Stimulated activated CD8-positive, alpha-beta memory T cell treated with anti-CD3 and anti-CD28 coated beads, Interleukin-15, amount 100 ng/mL, for 48 hours (primary cell): Measurements from ENCODE around the gene ICAM4.
"Not testable (repeated sequence)": the region's sequence is repeated elsewhere in the genome, so short reads cannot be mapped to it uniquely, and the experiment has no call there.

Experiments
- DNase-seq, 2 donors: peaks; one replicate each; pipeline ENCODE4 v3.0.0-alpha.2; 2020; ENCODE audit warnings: low read depth in 2 of 2

Gene ICAM4

DNA sequence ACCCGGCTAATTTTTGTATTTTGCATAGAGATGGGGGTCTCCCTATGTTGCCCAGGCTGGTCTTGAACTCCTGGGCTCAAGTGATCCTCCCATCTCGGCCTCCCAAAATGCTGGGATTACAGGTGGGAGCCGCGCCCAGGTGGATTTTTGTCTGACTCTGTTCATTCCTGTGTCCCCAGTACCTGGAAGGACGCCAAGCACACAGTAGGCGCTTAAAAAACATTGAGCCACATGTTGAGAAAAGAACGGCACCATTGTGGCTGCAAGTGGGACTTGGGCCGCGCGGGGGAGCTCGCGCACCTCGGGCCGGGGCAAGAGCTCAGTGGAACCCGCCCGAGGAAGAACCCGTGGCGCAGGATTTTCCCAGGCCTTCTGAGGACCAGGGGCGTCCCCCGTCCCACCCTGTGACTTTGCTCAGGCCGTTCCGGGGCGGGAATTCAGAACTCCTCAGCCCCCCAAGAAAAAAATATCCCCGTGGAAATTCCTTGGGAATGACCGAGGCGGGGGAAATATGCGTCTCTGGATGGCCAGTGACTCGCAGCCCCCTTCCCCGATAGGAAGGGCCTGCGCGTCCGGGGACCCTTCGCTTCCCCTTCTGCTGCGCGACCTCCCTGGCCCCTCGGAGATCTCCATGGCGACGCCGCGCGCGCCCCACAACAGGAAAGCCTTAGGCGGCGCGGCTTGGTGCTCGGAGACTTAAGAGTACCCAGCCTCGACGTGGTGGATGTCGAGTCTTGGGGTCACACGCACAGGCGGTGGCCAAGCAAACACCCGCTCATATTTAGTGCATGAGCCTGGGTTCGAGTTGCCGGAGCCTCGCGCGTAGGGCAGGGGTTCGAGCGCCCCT, 17.2 kb upstream of the ICAM4 start:
- DNase-seq, result peak; percentile 76 to 81

DNA sequence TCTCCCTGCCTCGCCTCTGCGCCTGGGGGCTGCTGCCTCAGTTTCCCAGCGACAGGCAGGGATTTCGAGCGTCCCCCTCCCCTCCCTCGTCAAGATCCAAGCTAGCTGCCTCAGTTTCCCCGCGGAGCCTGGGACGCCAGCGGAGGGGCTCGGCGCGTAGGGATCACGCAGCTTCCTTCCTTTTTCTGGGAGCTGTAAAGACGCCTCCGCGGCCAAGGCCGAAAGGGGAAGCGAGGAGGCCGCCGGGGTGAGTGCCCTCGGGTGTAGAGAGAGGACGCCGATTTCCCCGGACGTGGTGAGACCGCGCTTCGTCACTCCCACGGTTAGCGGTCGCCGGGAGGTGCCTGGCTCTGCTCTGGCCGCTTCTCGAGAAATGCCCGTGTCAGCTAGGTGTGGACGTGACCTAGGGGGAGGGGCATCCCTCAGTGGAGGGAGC, 16.6 kb upstream of the ICAM4 start:
- DNase-seq, result peak; percentile 83

GRCh38 chr19:10270616-10271394, 15.9 kb upstream of the ICAM4 start, which contains the start of gene ICAM1:
Gene ICAM1, plus strand, starts transcription at chr19:10271120. Its CDS starts 40 bp downstream, at chr19:10271160.
- DNase-seq, result peak; percentile 76 to 77

GRCh38 chr19:10271543-10272086, 15.1 kb upstream of the ICAM4 start:
- DNase-seq, result no peak

DNA sequence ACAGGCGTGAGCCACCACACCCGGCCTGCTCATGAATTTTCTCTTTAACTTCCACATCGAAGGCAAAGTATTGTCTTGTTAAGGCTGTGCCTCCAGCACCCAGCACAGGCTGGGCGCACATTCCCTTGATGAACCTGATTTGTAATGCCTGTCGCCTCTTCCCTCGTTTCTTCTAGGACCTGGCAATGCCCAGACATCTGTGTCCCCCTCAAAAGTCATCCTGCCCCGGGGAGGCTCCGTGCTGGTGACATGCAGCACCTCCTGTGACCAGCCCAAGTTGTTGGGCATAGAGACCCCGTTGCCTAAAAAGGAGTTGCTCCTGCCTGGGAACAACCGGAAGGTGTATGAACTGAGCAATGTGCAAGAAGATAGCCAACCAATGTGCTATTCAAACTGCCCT, 12.2 kb upstream of the ICAM4 start:
- no peak for DNase-seq

- DNase-seq, result no peak
Observed at GRCh38 chr19:10277795-10278589, 8.8 kb upstream of the ICAM4 start.

GRCh38 chr19:10278935-10279334, 7.8 kb upstream of the ICAM4 start:
- no peak for DNase-seq

- DNase-seq, result no peak
Observed at GRCh38 chr19:10279737-10280442, 6.9 kb upstream of the ICAM4 start.

- not testable (repeated sequence) for DNase-seq
Observed at GRCh38 chr19:10282043-10282442, 4.7 kb upstream of the ICAM4 start.

GRCh38 chr19:10283301-10284064, 3.3 kb upstream of the ICAM4 start:
- no peak for DNase-seq

DNA sequence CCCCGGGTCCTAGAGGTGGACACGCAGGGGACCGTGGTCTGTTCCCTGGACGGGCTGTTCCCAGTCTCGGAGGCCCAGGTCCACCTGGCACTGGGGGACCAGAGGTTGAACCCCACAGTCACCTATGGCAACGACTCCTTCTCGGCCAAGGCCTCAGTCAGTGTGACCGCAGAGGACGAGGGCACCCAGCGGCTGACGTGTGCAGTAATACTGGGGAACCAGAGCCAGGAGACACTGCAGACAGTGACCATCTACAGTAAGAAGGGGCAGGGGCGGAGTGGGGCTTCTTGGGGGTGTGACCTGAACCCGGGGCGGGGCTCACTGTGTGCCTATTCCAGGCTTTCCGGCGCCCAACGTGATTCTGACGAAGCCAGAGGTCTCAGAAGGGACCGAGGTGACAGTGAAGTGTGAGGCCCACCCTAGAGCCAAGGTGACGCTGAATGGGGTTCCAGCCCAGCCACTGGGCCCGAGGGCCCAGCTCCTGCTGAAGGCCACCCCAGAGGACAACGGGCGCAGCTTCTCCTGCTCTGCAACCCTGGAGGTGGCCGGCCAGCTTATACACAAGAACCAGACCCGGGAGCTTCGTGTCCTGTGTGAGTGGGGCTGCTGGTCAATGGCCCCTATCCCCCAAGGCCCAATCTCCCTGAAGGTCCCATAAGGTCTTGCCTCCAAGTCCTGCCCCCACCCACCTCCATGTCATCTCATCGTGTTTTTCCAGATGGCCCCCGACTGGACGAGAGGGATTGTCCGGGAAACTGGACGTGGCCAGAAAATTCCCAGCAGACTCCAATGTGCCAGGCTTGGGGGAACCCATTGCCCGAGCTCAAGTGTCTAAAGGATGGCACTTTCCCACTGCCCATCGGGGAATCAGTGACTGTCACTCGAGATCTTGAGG, 2.4 kb upstream of the ICAM4 start:
- no peak for DNase-seq

- no peak for DNase-seq
Observed at GRCh38 chr19:10284960-10285278, 1.8 kb upstream of the ICAM4 start.

DNA sequence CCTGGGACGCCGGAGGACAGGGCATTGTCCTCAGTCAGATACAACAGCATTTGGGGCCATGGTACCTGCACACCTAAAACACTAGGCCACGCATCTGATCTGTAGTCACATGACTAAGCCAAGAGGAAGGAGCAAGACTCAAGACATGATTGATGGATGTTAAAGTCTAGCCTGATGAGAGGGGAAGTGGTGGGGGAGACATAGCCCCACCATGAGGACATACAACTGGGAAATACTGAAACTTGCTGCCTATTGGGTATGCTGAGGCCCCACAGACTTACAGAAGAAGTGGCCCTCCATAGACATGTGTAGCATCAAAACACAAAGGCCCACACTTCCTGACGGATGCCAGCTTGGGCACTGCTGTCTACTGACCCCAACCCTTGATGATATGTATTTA, 1.4 kb upstream of the ICAM4 start:
- no peak for DNase-seq

DNA sequence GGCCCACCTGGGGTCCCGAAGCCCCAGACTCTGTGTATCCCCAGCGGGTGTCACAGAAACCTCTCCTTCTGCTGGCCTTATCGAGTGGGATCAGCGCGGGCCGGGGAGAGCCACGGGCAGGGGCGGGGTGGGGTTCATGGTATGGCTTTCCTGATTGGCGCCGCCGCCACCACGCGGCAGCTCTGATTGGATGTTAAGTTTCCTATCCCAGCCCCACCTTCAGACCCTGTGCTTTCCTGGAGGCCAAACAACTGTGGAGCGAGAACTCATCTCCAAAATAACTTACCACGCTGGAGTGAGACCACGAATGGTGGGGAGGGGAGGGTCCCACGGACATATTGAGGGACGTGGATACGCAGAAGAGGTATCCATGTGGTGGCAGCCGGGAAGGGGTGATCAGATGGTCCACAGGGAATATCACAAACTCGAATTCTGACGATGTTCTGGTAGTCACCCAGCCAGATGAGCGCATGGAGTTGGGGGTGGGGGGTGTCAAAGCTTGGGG, 2.0 kb downstream of the ICAM4 start:
- DNase-seq, result no peak

DNA sequence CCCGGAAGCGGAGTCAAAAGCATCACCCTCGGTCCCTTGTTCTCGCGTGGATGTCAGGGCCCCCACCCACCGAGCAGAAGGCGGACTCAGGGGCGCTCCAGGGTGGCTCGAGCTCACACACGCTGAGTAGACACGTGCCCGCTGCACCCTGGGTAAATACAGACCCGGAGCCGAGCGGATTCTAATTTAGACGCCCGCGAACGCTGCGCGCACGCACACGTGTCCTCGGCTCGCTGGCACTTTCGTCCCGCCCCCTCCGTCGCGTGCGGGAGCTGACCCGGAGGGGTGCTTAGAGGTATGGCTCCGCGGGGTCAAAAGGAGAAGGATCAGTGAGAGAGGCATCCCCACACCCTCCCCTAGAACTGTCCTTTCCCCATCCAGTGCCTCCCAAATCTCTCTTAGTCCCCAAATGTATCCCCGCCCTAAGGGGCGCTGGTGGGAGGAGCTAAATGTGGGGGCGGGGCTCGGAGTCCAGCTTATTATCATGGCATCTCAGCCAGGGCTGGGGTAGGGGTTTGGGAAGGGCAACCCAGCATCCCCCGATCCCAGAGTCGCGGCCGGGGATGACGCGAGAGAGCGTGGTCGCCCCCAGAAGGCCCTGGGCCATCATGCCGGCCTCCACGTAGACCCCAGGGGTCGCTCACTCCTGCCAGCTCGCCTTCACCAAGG, 2.5 kb downstream of the ICAM4 start:
- peak in 1 of 2 donors; percentile 64 for DNase-seq

DNA sequence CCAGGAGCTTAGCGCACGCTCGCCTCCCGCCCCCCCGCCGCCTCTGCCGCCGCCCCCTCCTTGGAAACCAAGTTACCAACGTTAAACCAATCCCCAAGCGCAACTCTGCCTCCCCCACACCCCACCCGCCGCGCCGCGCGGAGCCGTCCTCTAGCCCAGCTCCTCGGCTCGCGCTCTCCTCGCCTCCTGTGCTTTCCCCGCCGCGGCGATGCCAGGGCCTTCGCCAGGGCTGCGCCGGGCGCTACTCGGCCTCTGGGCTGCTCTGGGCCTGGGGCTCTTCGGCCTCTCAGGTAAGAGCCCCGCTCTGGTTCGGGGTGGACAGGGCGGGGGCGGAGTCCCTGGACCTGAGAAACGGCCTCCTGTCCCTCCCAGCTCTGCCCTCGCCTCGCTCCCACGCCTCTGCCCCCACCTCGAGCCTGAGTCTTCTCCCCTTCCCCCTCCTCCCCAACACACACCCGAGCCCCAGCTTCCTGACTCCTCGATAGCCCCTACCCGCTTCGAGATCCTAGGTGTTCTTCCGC, 3.1 kb downstream of the ICAM4 start, which contains the start of gene ICAM5:
Gene ICAM5 (plus strand): TSS at position 117 of the 521 bp plus-strand sequence. CDS start 92 bp downstream, at position 209.
- DNase-seq, result no peak

DNA sequence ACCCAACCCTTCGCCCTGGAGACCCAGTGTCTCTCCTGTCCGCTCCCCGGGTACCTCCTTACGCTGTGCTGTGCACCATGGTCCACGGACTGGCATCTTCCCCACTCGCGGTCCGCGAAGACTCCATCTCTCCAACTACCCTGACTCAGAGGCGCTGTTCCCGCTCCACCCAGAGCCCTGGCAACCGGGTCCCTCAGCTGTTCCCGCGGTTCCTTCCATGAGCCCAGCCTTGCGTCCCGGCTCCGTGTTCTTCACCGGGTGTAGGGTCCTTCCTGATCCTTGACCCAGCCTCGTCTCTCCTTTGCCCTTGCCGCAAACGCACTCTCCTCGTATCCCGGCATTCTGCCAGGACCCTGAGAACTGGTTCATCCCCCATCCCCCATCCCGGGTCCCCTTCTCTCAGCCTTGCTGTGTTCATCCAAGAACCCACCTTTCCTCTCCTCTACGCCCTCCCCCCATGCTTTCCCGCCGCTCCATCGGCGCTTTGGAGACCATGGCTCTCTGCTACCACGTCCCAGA, 3.7 kb downstream of the ICAM4 start:
- no peak for DNase-seq
